Non-pigmented ciliary epithelial cell (primary cell): ENCODE results near the gene CCDC134.

Experiments
- DNase-seq: peaks from one replicate; pipeline ENCODE4 v3.0.0-alpha.2; 2010; ENCODE audit warnings: low read depth

Gene CCDC134

DNA sequence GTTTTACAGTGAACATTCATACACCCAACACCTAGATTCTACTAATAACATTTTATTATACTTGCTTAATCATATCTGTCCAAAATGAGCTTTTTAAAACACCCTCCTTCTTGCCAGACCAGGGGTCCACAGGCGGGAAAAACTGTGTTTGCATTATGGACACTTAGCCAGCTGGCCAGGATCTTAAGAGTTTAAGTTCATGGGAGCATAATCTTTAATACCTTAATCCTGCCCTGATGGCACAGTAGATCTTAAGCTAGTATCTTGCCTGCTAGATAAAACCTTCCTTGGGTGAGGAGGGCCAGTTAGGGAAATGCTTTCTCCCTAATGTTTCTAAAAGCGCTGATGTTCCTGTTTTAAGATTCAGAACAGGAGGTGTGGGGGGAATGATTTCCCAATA lies 13.1 kb upstream of the CCDC134 start:
- no peak for DNase-seq

GRCh38 chr22:41793871-41794270 lies 6.6 kb upstream of the CCDC134 start:
- DNase-seq, result no peak

- no peak for DNase-seq
Observed at GRCh38 chr22:41798736-41799135, 1.7 kb upstream of the CCDC134 start.

GRCh38 chr22:41799486-41800347 lies 762 bp upstream of the CCDC134 start:
- DNase-seq, result no peak

GRCh38 chr22:41801147-41801819 lies 804 bp downstream of the CCDC134 start:
- no peak for DNase-seq

GRCh38 chr22:41801886-41802285 lies 1.4 kb downstream of the CCDC134 start:
- DNase-seq, result no peak

GRCh38 chr22:41805639-41806038 lies 5.2 kb downstream of the CCDC134 start:
- DNase-seq, result no peak

GRCh38 chr22:41808400-41808799 lies 7.9 kb downstream of the CCDC134 start:
- no peak for DNase-seq

GRCh38 chr22:41810022-41810421 lies 9.5 kb downstream of the CCDC134 start:
- DNase-seq, result no peak

GRCh38 chr22:41812805-41813545 lies 12.5 kb downstream of the CCDC134 start:
- DNase-seq, result no peak

DNA sequence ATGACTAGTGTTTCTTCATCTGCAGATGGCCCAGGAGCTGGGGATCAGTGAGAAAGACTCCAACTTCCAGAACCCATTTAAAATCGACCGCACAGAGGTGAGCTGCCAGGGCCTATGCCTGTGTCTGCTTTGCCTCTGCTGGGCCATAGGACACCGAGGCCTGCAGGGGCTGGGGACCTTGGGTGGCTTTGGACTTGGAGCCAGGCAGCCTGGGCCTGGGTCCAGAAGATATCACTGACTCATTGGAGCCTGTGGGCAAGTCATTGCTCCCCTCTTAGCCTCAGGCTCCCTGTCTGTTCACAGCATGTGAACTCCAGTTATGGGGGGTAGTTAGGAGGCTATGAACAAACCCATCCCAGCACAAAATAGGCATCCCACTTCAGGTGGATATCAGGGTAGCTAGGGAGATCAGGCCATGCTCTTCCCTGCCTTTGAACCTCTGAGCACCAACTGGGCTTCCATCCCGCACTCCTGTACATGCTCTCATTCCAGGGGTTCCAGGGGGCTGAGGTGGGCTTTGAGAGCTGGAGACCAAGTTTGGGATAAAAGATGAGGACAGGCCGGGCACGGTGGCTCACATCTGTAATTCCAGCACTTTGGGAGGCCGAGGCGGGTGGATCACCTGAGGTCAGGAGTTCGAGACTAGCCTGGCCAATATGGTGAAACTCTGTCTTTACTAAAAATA lies 13.4 kb downstream of the CCDC134 start:
- DNase-seq, result no peak

DNA sequence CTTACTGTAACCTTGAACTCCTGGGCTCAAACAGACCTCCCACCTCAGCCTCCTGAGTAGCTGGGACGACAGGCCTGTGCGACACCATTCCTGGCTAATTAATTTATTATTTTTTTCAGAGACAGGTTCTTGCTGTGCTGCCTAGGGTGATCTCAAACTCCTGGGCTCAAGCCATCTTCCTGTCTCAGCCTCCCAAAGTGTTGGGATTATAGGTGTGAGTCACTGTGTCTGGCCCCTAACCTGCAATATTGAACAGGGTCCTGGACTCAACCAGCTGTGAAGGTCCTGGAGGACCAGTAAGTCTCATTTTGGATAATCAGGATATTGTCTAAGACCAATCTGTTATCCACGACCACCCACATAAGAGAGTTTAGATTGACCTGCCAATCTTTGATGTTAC lies 15.2 kb downstream of the CCDC134 start:
- no peak for DNase-seq

DNA sequence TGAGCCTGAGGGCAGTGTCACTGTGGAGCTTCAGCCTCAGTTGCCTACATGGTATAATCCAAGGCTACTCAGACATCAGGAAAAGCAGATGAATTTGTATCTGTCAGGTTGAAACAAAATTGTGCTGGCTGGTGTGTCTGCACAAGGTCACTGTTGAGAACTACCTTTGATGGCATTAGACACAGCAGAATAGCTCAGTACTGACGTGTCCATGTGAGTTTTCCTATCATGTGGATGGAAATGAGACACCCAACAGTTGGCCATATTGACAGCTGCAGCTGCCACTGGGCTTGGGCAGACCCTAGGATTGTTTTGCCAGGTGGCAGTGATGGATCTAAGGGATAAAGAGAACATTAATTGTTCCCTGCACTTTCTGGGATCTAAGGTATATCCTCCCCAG lies 15.8 kb downstream of the CCDC134 start:
- DNase-seq, result no peak

DNA sequence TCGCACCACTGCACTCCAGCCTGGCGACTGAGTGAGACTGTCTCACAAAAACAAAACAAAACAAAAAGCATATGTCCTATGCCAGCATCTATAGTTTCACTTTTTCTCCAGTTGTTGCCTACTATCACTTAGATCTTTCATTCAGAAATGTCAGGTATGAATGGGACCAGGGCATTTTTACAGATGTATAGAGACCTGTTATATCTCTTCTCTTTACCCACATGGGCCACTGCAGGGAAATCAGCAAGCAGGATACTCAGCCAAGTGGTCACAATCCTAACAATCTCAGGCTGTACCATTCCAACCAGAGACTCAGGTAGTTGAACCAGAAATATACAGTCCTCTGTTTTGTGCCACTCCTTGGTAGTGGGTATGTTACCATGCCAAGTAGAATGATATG lies 16.4 kb downstream of the CCDC134 start:
- DNase-seq, result no peak

- no peak for DNase-seq
Observed at GRCh38 chr22:41818011-41818410, 17.5 kb downstream of the CCDC134 start.

- DNase-seq, result no peak
Observed at GRCh38 chr22:41818596-41818995, 18.1 kb downstream of the CCDC134 start.

GRCh38 chr22:41819257-41819656 lies 18.8 kb downstream of the CCDC134 start:
- DNase-seq, result no peak

- no peak for DNase-seq
Observed at GRCh38 chr22:41820447-41820846, 20.0 kb downstream of the CCDC134 start.

DNA sequence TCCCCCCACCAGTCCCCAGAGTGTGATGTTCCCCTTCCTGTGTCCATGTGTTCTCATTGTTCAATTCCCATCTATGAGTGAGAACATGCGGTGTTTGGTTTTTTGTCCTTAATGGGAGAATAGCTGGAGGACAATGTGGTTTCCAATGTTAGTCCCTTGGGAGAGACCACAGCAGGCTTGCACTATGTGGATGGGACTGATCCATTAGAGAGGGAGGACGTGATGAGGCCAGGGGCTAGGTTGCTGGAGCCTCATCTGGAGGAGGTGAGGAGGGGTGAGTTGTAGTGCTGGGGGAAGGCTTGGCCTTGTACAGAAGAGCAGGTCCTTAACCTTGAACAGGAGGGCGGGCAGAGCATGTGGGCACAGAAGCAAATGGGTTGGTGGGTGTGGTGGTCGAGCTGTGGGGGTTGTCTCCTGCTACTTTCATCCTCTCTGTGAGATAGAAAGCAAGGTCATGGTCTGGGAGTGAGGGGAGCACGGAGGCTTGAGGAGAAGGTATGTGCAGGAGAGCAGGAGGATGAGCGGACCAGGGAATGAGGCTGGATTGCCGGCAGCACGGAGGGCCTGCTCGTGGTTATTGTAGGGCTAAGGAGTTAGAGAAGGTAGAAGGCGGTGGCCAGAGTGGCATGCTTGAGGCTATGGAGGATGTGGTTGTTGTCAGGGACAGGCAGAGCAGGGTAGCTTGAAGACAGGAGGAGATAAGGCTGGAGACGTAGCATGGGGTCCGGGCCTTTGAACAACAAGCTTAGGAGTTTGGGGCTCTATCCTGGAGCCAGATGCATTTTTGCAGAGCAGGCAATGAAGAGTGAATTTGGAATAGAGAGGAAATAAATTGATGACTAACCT lies 21.2 kb downstream of the CCDC134 start:
- DNase-seq, result no peak

DNA sequence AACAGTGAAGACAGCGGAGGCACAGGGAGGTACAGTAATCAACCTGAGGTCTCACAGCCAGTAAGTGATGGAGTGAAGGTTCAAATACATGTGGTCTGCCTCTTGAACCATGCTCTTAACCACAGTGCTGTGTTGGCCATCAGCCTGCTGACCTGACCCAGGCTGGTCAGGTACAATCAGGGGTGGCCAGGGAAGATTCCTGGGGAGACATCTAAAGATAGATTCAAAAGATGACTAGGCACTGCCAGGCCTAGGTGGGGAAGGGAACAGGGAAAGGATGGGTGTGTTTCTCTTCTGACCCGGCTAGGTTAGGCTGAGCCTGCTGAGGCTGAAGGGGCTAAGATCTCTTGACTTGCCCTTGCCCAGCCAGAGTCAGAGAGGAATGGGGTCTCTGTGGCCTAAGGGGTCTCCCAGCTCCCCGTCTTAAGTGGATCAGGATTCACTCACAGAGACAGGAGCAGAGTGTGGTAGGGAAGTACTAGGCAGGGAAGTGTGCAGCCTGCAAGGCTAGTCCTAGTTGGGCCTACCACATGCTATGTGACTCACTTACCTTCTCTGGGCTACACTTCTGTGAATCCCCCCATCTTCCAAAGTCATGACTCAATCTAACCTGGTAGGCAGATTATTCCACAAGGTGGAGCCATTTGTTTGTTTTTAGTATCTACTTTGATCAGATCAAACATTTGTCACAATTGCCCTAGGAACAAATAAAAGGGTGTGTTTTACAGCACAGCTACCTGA lies 22.0 kb downstream of the CCDC134 start:
- DNase-seq, result peak; percentile 32

- DNase-seq, result no peak
Observed at GRCh38 chr22:41823797-41824196, 23.3 kb downstream of the CCDC134 start.
